H1 (cell line): ENCODE data around the gene VOPP1. TPM values are rescaled to one million over a fixed set of nuclear protein-coding genes. Genes with fewer than 3 reads are reported as not detected.

Experiments
- CTCF ChIA-PET: fragments of 300-600 bp; sonication (Branson Sonifier 250); formaldehyde crosslinking; loops from one replicate; lab custom pipeline; 2021; ENCODE audit not compliant: partially characterized antibody; lab: Charles Lee
- POLR2A ChIA-PET: fragments of 300-600 bp; sonication (Branson Sonifier 250); formaldehyde crosslinking; loops from one replicate; lab custom pipeline; 2021; ENCODE audit warnings: inconsistent platforms; ENCODE audit not compliant: partially characterized antibody; lab: Charles Lee
- DNase-seq, 2 experiments: peaks; one replicate each; pipeline versions ENCODE4 v3.0.0 to v3.0.0-alpha.2; 2010 to 2022; ENCODE audit warnings: low spot score in 2 of 2, low read depth in 1 of 2, mixed read lengths in 1 of 2
- FAIRE-seq: peaks from 2 replicates; lab custom pipeline; 2011; peaks lifted over from hg19 to GRCh38; lab: Jason Lieb, UNC
- H2AFZ ChIP-seq: 2 replicates; pipeline ENCODE4 v1.8.1; 2012; ENCODE audit warnings: low read length, inconsistent platforms
- H2AK5ac ChIP-seq: 2 replicates; pipeline ENCODE4 v1.6.1; 2013; ENCODE audit warnings: low read depth, low read length
- H2BK120ac ChIP-seq: replicated peaks from 2 replicates; pipeline ENCODE3; 2013; ENCODE audit warnings: low read depth, low read length, inconsistent platforms
- H2BK12ac ChIP-seq: 2 replicates; pipeline ENCODE4 v1.6.1; 2013; ENCODE audit warnings: low read depth, low read length
- H2BK15ac ChIP-seq: 2 replicates; pipeline ENCODE4 v1.6.1; 2013; ENCODE audit warnings: low read length
- H2BK20ac ChIP-seq: 2 replicates; pipeline ENCODE4 v1.6.1; 2013; ENCODE audit warnings: low read length
- H2BK5ac ChIP-seq: 2 replicates; pipeline ENCODE4 v1.6.1; 2013; ENCODE audit warnings: low read depth, low read length
- H3K14ac ChIP-seq: 2 replicates; pipeline ENCODE4 v1.6.1; 2013; ENCODE audit warnings: inconsistent platforms; ENCODE audit not compliant: insufficient read length
- H3K18ac ChIP-seq: 2 replicates; pipeline ENCODE4 v1.6.1; 2013; ENCODE audit warnings: low read length; ENCODE audit errors: extremely low read depth
- H3K23ac ChIP-seq: 2 replicates; pipeline ENCODE4 v1.6.1; 2013; ENCODE audit warnings: inconsistent platforms; ENCODE audit not compliant: insufficient read length
- H3K23me2 ChIP-seq: 2 replicates; pipeline ENCODE4 v1.6.1; 2013; ENCODE audit warnings: low read depth, low read length
- H3K27ac ChIP-seq: 2 replicates; pipeline ENCODE4 v1.6.1; 2011; ENCODE audit warnings: low read depth, low read length, inconsistent platforms
- H3K27me3 ChIP-seq, 4 experiments: replicated peaks in 1 of 4; 1 replicate in 1 of 4; 2 replicates in 3 of 4; pipeline versions ENCODE4 v1.6.1 to v1.8.1; 2011 to 2013; ENCODE audit warnings: low read length in 3 of 4, mild to moderate bottlenecking in 3 of 4, inconsistent platforms in 2 of 4, mixed read lengths in 2 of 4, moderate library complexity in 1 of 4; ENCODE audit not compliant: control insufficient read depth in 3 of 4, insufficient read depth in 3 of 4; ENCODE audit errors: extremely low read depth in 1 of 4
- H3K36me3 ChIP-seq, 4 experiments: 2 replicates each; pipeline versions ENCODE4 v1.6.1 to v1.8.1; 2011 to 2013; ENCODE audit warnings: mild to moderate bottlenecking in 4 of 4, low read length in 3 of 4, moderate library complexity in 2 of 4, control low read depth in 1 of 4, inconsistent platforms in 1 of 4; ENCODE audit not compliant: insufficient read depth in 4 of 4, control insufficient read depth in 2 of 4
- H3K4ac ChIP-seq: replicated peaks from 2 replicates; pipeline ENCODE3; 2013; ENCODE audit warnings: low read length, low read depth, mixed read lengths, inconsistent platforms; ENCODE audit not compliant: insufficient read length
- H3K4me1 ChIP-seq, 4 experiments: replicated peaks in 1 of 4; 1 replicate in 1 of 4; 2 replicates in 3 of 4; pipeline versions ENCODE4 v1.6.1 to v1.8.1; 2011 to 2013; ENCODE audit warnings: low read length in 3 of 4, inconsistent platforms in 2 of 4, mixed read lengths in 1 of 4; ENCODE audit not compliant: insufficient read depth in 4 of 4, control insufficient read depth in 3 of 4
- H3K4me2 ChIP-seq, 2 experiments: 2 replicates each; pipeline versions ENCODE4 v1.6.1 to v1.8.1; 2011 to 2013; ENCODE audit warnings: low read depth in 2 of 2, low read length in 2 of 2, control low read depth in 1 of 2, inconsistent platforms in 1 of 2, mild to moderate bottlenecking in 1 of 2; ENCODE audit not compliant: insufficient read depth in 1 of 2
- H3K4me3 ChIP-seq, 4 experiments: fragments of 200-600, 300-600 bp in 1 of 4; sonication (generic), shearing (Covaris generic), sonication (Bioruptor Twin) in 1 of 4; 2 replicates each; pipeline versions ENCODE4 v1.5.1 to v1.8.1; 2011 to 2016; ENCODE audit warnings: low read length in 4 of 4, low read depth in 3 of 4, control low read depth in 2 of 4, inconsistent platforms in 2 of 4, mild to moderate bottlenecking in 2 of 4, mixed read lengths in 1 of 4, moderate library complexity in 1 of 4; ENCODE audit not compliant: insufficient read depth in 2 of 4; ENCODE audit errors: extremely low read depth in 1 of 4
- H3K56ac ChIP-seq: replicated peaks from 2 replicates; pipeline ENCODE3; 2013; ENCODE audit warnings: low read depth, mild to moderate bottlenecking, mixed read lengths, low read length, inconsistent platforms; ENCODE audit not compliant: insufficient read length
- H3K79me1 ChIP-seq: 2 replicates; pipeline ENCODE4 v1.6.1; 2013; ENCODE audit warnings: low read depth, low read length, control low read depth
- H3K79me2 ChIP-seq, 2 experiments: 2 replicates each; pipeline versions ENCODE4 v1.6.1 to v1.8.1; 2012 to 2013; ENCODE audit warnings: low read length in 2 of 2, mild to moderate bottlenecking in 2 of 2, inconsistent platforms in 1 of 2; ENCODE audit not compliant: insufficient read depth in 2 of 2, control insufficient read depth in 1 of 2
- H3K9ac ChIP-seq, 4 experiments: replicated peaks in 1 of 4; 1 replicate in 1 of 4; 2 replicates in 3 of 4; pipeline versions ENCODE4 v1.6.1 to v1.8.1; 2011 to 2013; ENCODE audit warnings: low read depth in 3 of 4, low read length in 3 of 4, control low read depth in 2 of 4, mild to moderate bottlenecking in 2 of 4, moderate library complexity in 2 of 4, inconsistent platforms in 1 of 4; ENCODE audit errors: extremely low read depth in 1 of 4
- H3K9me3 ChIP-seq, 2 experiments: 2 replicates each; pipeline versions ENCODE4 v1.6.1 to v1.8.1; 2012 to 2013; ENCODE audit warnings: mild to moderate bottlenecking in 2 of 2, moderate library complexity in 2 of 2, control low read depth in 1 of 2, inconsistent platforms in 1 of 2, low read depth in 1 of 2, low read length in 1 of 2, mixed read lengths in 1 of 2; ENCODE audit not compliant: insufficient read depth in 2 of 2
- H4K20me1 ChIP-seq, 2 experiments: replicated peaks in 1 of 2; 2 replicates each; pipeline versions ENCODE3 to v1.8.1; 2011 to 2013; ENCODE audit warnings: inconsistent platforms in 2 of 2, low read length in 2 of 2, mild to moderate bottlenecking in 1 of 2; ENCODE audit not compliant: insufficient read depth in 2 of 2, control insufficient read depth in 1 of 2
- H4K5ac ChIP-seq: 2 replicates; pipeline ENCODE4 v1.6.1; 2013; ENCODE audit warnings: low read length, low read depth, mixed read lengths, inconsistent platforms; ENCODE audit not compliant: insufficient read length
- H4K8ac ChIP-seq: 2 replicates; pipeline ENCODE4 v1.8.0; 2013; ENCODE audit warnings: mild to moderate bottlenecking, moderate library complexity, low read length, inconsistent platforms; ENCODE audit not compliant: insufficient read depth; ENCODE audit errors: extremely low read depth
- H4K91ac ChIP-seq: replicated peaks from 2 replicates; pipeline ENCODE3; 2013; ENCODE audit warnings: low read length, mixed read lengths, inconsistent platforms; ENCODE audit not compliant: insufficient read length
- CHD1 ChIP-seq: IDR thresholded peaks from 2 replicates; pipeline ENCODE4 v1.6.1; 2012; ENCODE audit warnings: low read depth, low read length, improper control_type of control experiment
- EZH2 ChIP-seq: fragments of 200-600 bp; sonication (generic); IDR thresholded peaks from 2 replicates; pipeline ENCODE4 v1.7.1; 2012; ENCODE audit warnings: low read depth, mild to moderate bottlenecking, moderate library complexity, low read length, inconsistent platforms; ENCODE audit not compliant: severe bottlenecking
- NANOG ChIP-seq: IDR thresholded peaks from 2 replicates; pipeline ENCODE4 v1.6.1; 2011; ENCODE audit warnings: low read length, low read depth, mild to moderate bottlenecking, inconsistent platforms; ENCODE audit not compliant: insufficient read depth, poor library complexity, severe bottlenecking
- POU5F1 ChIP-seq: IDR thresholded peaks from 2 replicates; pipeline ENCODE4 v1.6.1; 2011; ENCODE audit warnings: low read depth, mild to moderate bottlenecking, low read length, moderate library complexity
- RFX5 ChIP-seq: IDR thresholded peaks from 2 replicates; pipeline ENCODE4 v1.6.1; 2011; ENCODE audit warnings: low read depth, low read length, improper control_type of control experiment, borderline replicate concordance
- SUZ12 ChIP-seq: fragments of 200-600 bp; sonication (generic); IDR thresholded peaks from 2 replicates; pipeline ENCODE4 v1.6.1; 2012; ENCODE audit warnings: mild to moderate bottlenecking, inconsistent platforms, low read length, moderate library complexity, mixed read lengths
- TBP ChIP-seq: IDR thresholded peaks from 2 replicates; pipeline ENCODE4 v1.6.1; 2011; ENCODE audit warnings: low read depth, low read length, improper control_type of control experiment
- WGBS, 2 experiments: shearing (Covaris generic) in 1 of 2; methylation state at CpG; one replicate each; pipeline versions ENCODE4 v1.1.6 to v1.1.7; 2013 to 2015; ENCODE audit warnings: low lambda C conversion rate in 2 of 2, mixed read lengths in 2 of 2, inconsistent platforms in 1 of 2, low coverage in 1 of 2, missing lambda C conversion rate in 1 of 2; ENCODE audit not compliant: insufficient replicate concordance in 2 of 2, insufficient coverage in 1 of 2, insufficient read length in 1 of 2; ENCODE audit errors: extremely low coverage in 1 of 2, missing lambda C conversion rate in 1 of 2; 5-methylcytosine and 5-hydroxymethylcytosine counted together
- polyA plus RNA-seq, 7 experiments: library from polyadenylated mRNA; depleted of rRNA in 3 of 7; stranded (reverse) in 5 of 7; unstranded in 2 of 7; fragments of >200 nt in 5 of 7; fragments of 200-250 nt in 2 of 7; gene quantifications; 1 replicate in 5 of 7; 2 replicates in 1 of 7; 4 replicates in 1 of 7; pipeline versions ENCODE4 v1.2.1 to v1.2.3, GENCODE V29; 2011 to 2013; ENCODE audit warnings: missing spikeins in 2 of 7, mixed read lengths in 2 of 7
- total RNA-seq: library from RNA; stranded (reverse); fragmentation: NEBNext Ultra II Directional; extraction: Animal tissue kit (Norgen Biotek cat#: 25700); gene quantifications from 2 replicates; pipeline ENCODE4 v1.2.1, GENCODE V29; 2021

Gene VOPP1
- total and polyA plus RNA-seq, 2 of the 8 experiments (the other 6 are each of a cell fraction or from before 2014, with no cell fraction given) = 44.7 to 83.0 TPM

DNA sequence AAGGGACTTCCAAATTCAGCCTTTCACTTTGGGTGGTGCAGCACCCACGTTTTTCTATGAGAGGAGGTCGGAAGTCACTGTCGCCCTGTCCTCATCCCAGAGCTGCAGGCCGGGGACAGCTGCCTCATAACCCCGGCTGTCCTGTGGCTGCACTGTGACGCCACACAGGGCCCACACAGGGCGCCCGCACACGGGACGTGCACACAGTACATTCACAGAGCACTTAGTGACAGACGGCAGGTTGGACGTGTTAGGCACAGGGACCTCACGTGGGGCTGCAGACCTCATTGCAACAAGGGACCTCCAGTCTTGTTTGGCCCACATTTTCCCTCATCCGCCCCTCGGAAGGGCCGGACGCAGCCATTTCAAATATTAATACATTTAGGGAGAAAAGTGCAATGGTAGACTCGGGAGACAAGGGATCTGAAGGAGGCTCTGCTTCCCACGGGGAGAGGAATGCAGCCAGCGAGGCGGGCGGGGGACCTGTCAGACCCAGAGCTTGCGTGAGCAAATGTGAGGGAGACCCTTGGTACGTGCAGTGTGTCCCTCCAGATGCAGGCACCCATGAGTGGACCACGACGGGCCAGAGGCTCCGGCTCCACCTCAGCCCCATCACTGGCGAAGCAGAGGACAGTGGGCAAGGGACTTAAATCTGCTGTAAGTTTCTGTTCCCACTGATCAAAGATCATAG lies 86.7 kb downstream of the VOPP1 start:
- Histone ChIP-seq H3K9me3 (no peaks in the 10 kb centered on the region), H3K4me1 (no peaks in the 10 kb centered on the region; a peak in 1 of 7 replicates), H3K27me3 (no peaks in the 10 kb centered on the region), H3K23me2 (no peaks in the 10 kb centered on the region), H3K4ac (no peak overlapping the region), H3K27ac (no peak overlapping the region), H4K91ac (no peak overlapping the region), H4K8ac (no peak overlapping the region), H3K9ac (no peak overlapping the region), H3K79me1 (no peaks in the 10 kb centered on the region; the same call in 1 of the 2 replicates), H3K56ac (no peak overlapping the region), H3K79me2 (no peaks in the 10 kb centered on the region), H2AFZ (no peak overlapping the region), H4K5ac (no peak overlapping the region), H2AK5ac (no peak overlapping the region), H2BK12ac (no peak overlapping the region), H3K18ac (no peak overlapping the region), H3K23ac (no peak overlapping the region), H2BK15ac (no peak overlapping the region), H2BK5ac (no peak overlapping the region), H3K14ac (no peak overlapping the region), H2BK120ac (no peak overlapping the region), H3K4me3 (no peak overlapping the region), H3K4me2 (no peak overlapping the region), H4K20me1 (peaks cover 0 to 9% of the 10 kb centered on the region in 2 experiments), H2BK20ac (no peak overlapping the region), H3K36me3 (peaks cover 0 to 7% (median 0%) of the 10 kb centered on the region in 4 experiments; a peak in 2 of 8 replicates)
- POLR2A ChIA-PET = no interaction called here
- FAIRE-seq (no peak), DNase-seq (no peak)
- WGBS, 2 experiments = 88% methylated on average over 28 of the region's 28 CpGs; no CpG with 5 or more reads in 1 of the 2 experiments
- TF ChIP-seq TBP (no peak), NANOG (no peak), EZH2 (no peak), POU5F1 (no peak), CHD1 (no peak), SUZ12 (no peak), RFX5 (no peak)
- CTCF ChIA-PET = no interaction called here
